WTC11 (cell line): ENCODE measurements around the gene STAT1.

ENCODE experiments used
- CTCF ChIP-seq: fragments of 200-600 bp; IDR thresholded peaks from 2 replicates; pipeline ENCODE4 v1.8.0; 2022; ENCODE audit warnings: antibody characterized with exemption
- MAX ChIP-seq: sonication (generic); formaldehyde crosslinking; IDR thresholded peaks from 2 replicates; pipeline ENCODE4 v1.8.0; 2022; ENCODE audit warnings: mild to moderate bottlenecking, missing genetic modification reagents
- NFATC4 ChIP-seq: fragments of 250-450 bp; sonication (Bioruptor Pico); IDR thresholded peaks from 2 replicates; pipeline ENCODE4 v1.9.0; 2021; ENCODE audit warnings: mild to moderate bottlenecking
- NFYB ChIP-seq: sonication (generic); formaldehyde crosslinking; conservative IDR thresholded peaks from 2 replicates; pipeline ENCODE4 v1.8.0; 2022; ENCODE audit warnings: low read depth, missing genetic modification reagents
- SP1 ChIP-seq: sonication (generic); formaldehyde crosslinking; conservative IDR thresholded peaks from 2 replicates; pipeline ENCODE4 v1.8.1; 2022; ENCODE audit warnings: missing genetic modification reagents
- ZNF416 ChIP-seq: fragments of 250-450 bp; sonication (Bioruptor Pico); IDR thresholded peaks from 2 replicates; pipeline ENCODE4 v1.9.0; 2021; ENCODE audit warnings: mild to moderate bottlenecking, inconsistent platforms

- TF ChIP-seq SP1 (CRISPR knock-in tag) (no peak), CTCF (no peak), NFYB (CRISPR knock-in tag) (no peak), ZNF416 (no peak), NFATC4 (CRISPR knock-in tag) (no peak), MAX (CRISPR knock-in tag) (no peak)
Measured at GRCh38 chr2:191020742-191021381, 6.9 kb upstream of the STAT1 start.
